Measurements from ENCODE around the gene APP.

DNA sequence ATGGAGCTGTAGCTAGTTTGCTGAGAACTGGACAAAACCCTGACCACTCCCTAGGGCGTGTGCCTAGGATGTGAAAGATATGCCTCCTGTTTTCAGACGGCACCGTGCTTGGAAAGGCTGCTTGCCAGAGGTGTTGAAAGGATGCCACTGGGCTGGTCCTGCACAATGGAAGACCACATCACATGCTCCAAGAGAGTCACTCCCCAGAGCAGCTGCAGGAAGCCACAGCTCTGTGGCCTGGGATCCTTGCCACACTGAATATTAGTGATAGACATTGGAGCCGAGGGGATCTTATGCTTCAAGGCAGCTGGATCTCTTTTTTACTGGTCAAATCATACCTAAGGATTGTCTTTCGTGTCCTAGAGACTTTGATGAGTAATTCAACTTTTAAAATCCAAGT lies 6.6 kb upstream of the APP start:
- no peak for TF ChIP-seq EZH2 (IDR thresholded peaks at IDR 0.05; ENCODE audit: borderline replicate concordance, low read depth, low read length, poor library complexity, severe bottlenecking)
- TF ChIP-seq, protein P1, sequence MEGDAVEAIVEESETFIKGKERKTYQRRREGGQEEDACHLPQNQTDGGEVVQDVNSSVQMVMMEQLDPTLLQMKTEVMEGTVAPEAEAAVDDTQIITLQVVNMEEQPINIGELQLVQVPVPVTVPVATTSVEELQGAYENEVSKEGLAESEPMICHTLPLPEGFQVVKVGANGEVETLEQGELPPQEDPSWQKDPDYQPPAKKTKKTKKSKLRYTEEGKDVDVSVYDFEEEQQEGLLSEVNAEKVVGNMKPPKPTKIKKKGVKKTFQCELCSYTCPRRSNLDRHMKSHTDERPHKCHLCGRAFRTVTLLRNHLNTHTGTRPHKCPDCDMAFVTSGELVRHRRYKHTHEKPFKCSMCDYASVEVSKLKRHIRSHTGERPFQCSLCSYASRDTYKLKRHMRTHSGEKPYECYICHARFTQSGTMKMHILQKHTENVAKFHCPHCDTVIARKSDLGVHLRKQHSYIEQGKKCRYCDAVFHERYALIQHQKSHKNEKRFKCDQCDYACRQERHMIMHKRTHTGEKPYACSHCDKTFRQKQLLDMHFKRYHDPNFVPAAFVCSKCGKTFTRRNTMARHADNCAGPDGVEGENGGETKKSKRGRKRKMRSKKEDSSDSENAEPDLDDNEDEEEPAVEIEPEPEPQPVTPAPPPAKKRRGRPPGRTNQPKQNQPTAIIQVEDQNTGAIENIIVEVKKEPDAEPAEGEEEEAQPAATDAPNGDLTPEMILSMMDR (conservative IDR thresholded peaks at IDR 0.05; ENCODE audit: low read depth, low read length) = no peak

All from A673 (cell line).